Measurements from ENCODE around the gene NINJ1.
A peak's percentile ranks its signal among the peaks of the same experiment; 100 is the strongest.
"Not testable (repeated sequence)": the region's sequence is repeated elsewhere in the genome, so short reads cannot be mapped to it uniquely, and the experiment has no call there.

NINJ1 gene

GRCh38 chr9:93118863-93119702, 15.0 kb downstream of the NINJ1 start:
- peak; percentile 10 for DNase-seq

- DNase-seq = peak; percentile 2
These were observed 15.9 kb downstream of the NINJ1 start for GRCh38 chr9:93117924-93118862.

GRCh38 chr9:93117521-93117920, 16.5 kb downstream of the NINJ1 start:
- DNase-seq = not testable (repeated sequence)

- DNase-seq = peak; percentile 20
These were observed 17.7 kb downstream of the NINJ1 start for GRCh38 chr9:93116072-93116961.

- DNase-seq = peak; percentile 2
These were observed 18.5 kb downstream of the NINJ1 start for GRCh38 chr9:93115486-93116071.

GRCh38 chr9:93114984-93115335, 19.1 kb downstream of the NINJ1 start:
- DNase-seq = peak; percentile 4

- peak; percentile 9 for DNase-seq
These were observed 19.7 kb downstream of the NINJ1 start for GRCh38 chr9:93114169-93114983.

- DNase-seq = peak; percentile 3
These were observed 21.1 kb downstream of the NINJ1 start for GRCh38 chr9:93112864-93113389.

GRCh38 chr9:93112116-93112863, 21.8 kb downstream of the NINJ1 start:
- DNase-seq = peak; percentile 11

- DNase-seq = no peak
These were observed 22.5 kb downstream of the NINJ1 start for GRCh38 chr9:93111371-93112115.

GRCh38 chr9:93111001-93111370, 23.1 kb downstream of the NINJ1 start:
- DNase-seq = peak; percentile 3

GRCh38 chr9:93110311-93110855, 23.7 kb downstream of the NINJ1 start:
- no peak for DNase-seq

- no peak for DNase-seq
These were observed 25.6 kb downstream of the NINJ1 start for GRCh38 chr9:93108291-93109041.

GRCh38 chr9:93107825-93108161, 26.3 kb downstream of the NINJ1 start:
- no peak for DNase-seq

- no peak for DNase-seq
These were observed 26.8 kb downstream of the NINJ1 start for GRCh38 chr9:93107151-93107824.

- DNase-seq = no peak
These were observed 28.4 kb downstream of the NINJ1 start for GRCh38 chr9:93105620-93106019.

GRCh38 chr9:93101086-93101485, 33.0 kb downstream of the NINJ1 start:
- DNase-seq = not testable (repeated sequence)

GRCh38 chr9:93100276-93100636, 33.8 kb downstream of the NINJ1 start:
- no peak for DNase-seq
